SK-N-MC (cell line): ENCODE data around the gene THOC5.

Source experiments
- EZH2 ChIP-seq: fragments of 200-600 bp; sonication (generic); IDR thresholded peaks from one replicate; pipeline ENCODE4 v1.6.1; 2017; ENCODE audit warnings: antibody characterized with exemption
- FOXP2 ChIP-seq: optimal IDR thresholded peaks from 2 replicates; pipeline ENCODE3; 2011; ENCODE audit warnings: mild to moderate bottlenecking, moderate library complexity; ENCODE audit not compliant: insufficient read depth; ENCODE audit errors: extremely low read length, control extremely low read depth
- POLR2AphosphoS5 ChIP-seq: IDR thresholded peaks from 2 replicates; pipeline ENCODE4 v1.6.1; 2012; ENCODE audit warnings: mild to moderate bottlenecking, low read depth, low read length, borderline replicate concordance

- TF ChIP-seq POLR2AphosphoS5 (no peak), EZH2 (no peak), FOXP2 (no peak)
These were observed 41.5 kb downstream of the THOC5 start for GRCh38 chr22:29512031-29512430.
